GM21723 (cell line): ENCODE measurements around the gene ELOF1.
A peak's percentile ranks its signal among the peaks of the same experiment; 100 is the strongest.
"Not testable (repeated sequence)": the region's sequence is repeated elsewhere in the genome, so short reads cannot be mapped to it uniquely, and the experiment has no call there.

Experiments
- ATAC-seq: cut with Tn5 transposase; IDR thresholded peaks from one replicate; pipeline ENCODE4 v1.9.1; 2021; ENCODE audit warnings: mild to moderate bottlenecking, moderate library complexity; ENCODE audit not compliant: unreplicated experiment

Gene ELOF1

DNA sequence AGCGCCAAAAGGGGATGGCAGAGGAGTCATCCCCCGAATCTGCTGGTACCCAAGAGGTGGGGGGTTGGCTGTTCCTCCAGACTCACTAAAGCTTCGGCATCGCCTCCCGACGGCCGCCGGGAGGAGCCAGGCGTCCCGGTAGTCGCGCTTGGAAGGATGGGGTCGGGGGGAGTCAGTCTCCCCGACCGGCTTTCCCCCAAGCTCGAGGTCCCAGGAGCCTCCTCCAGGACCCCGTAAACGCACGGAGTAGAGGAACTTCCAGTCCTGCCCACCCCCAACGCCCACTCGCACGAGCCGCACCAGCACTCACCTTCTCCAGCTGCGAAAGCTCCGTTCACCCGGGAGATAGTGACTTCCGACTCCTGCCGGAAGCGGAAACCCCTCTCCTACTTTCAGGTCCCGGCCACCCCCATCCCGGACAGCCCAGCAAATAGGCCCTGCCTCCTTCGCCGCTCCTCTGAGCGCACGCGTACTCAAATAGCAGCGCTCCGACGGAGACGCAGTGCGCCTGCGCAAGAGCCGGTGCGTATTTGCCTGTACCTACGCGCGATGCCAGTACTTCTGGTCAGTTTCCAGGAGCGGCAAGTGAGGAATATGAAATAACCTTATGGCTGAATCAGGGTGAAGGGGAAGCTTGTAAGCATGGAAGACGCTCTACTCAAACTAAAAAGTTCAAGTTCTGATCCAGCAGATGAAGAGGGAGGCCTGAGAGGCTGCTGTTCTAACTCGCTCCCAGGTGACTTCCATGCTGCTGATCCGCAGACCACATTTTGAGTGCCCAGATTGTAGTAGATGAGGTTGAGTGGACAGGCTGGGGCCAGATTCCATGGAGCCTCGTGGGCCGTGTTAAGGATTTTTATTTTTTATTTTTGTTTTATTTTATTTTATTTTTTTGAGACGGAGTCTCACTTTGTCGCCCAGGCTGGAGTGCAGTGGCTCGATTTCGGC lies at the start of gene ELOF1:
TSS of gene ELOF1 (minus strand) at position 350 of the 948 bp plus-strand sequence. CDS start 4,883 bp downstream, outside the sequence.
- peak; percentile 68 for ATAC-seq

DNA sequence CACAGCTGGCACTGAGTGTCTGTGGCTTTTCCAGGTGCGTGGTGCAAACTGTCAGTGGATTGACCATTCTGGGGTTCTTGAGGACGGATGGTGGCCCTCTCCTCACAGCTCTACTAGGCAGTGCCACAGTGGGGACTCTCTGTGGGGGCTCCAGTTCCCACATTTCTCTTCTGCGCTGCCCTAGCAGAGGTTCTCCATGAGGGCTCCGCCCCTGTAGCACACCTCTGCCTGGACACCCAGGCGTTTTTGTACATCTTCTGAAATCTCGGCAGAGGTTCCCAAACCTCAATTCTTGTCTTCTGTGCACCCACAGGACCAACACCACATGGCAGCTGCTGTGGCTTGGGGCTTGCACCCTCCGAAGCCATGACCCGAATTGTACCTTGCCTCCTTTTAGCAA lies 47.5 kb upstream of the ELOF1 start:
- ATAC-seq = no peak

DNA sequence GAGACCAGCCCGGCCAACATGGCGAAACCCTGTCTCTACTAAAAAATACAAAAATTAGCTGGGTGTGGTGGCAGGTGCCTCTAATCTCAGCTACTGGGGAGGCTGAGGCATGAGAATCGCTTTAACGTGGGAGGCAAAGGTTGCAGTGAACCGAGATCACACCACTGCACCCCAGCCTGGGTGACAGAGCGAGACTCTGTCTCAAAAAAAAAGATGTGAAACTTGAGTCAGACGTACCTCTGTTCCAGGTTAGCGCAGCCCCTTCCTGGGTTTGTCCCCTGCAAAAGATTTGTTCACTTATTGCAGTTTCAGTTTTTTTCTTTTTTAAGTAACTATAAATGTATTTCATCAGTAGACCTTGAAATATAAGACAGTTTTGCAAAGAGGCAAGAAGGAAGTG lies 40.7 kb upstream of the ELOF1 start:
- ATAC-seq = not testable (repeated sequence)

DNA sequence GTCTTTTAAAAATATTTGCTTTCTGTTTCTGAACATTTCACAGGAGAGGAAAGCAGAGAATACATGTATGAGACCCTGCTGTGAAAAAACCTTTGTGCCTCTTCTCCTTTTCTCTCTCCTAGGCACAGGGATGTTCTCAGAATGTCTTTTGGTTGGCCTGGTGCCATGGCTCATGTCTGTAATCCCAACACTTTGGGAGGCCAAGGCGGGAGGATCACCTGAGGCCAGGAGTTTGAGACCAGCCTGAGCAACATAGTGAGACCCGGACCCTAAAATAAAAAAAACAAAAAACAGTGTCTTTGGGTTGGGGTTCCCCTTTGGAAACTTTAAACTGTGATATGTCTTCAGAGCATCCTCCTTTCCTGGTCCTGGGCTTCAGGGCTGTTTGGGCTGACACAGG lies 39.7 kb upstream of the ELOF1 start:
- ATAC-seq = no peak

DNA sequence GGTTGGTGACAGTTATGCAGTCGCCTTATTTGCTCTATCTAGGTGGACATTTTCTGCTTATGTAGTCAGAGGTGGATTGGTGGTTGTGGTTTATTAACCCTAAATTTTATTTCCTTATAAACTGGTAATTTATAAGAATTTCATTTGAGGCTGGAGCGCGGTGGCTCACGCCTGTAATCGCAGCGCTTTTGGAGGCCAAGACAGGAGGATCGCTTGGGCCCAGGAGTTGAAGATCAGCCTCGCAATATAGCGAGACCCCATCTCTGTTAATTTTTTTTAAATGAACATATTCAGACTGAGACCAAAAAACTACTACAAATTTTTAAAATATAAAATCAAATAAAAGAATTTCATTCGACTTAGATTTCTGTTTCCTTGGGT lies 39.1 kb upstream of the ELOF1 start:
- no peak for ATAC-seq

DNA sequence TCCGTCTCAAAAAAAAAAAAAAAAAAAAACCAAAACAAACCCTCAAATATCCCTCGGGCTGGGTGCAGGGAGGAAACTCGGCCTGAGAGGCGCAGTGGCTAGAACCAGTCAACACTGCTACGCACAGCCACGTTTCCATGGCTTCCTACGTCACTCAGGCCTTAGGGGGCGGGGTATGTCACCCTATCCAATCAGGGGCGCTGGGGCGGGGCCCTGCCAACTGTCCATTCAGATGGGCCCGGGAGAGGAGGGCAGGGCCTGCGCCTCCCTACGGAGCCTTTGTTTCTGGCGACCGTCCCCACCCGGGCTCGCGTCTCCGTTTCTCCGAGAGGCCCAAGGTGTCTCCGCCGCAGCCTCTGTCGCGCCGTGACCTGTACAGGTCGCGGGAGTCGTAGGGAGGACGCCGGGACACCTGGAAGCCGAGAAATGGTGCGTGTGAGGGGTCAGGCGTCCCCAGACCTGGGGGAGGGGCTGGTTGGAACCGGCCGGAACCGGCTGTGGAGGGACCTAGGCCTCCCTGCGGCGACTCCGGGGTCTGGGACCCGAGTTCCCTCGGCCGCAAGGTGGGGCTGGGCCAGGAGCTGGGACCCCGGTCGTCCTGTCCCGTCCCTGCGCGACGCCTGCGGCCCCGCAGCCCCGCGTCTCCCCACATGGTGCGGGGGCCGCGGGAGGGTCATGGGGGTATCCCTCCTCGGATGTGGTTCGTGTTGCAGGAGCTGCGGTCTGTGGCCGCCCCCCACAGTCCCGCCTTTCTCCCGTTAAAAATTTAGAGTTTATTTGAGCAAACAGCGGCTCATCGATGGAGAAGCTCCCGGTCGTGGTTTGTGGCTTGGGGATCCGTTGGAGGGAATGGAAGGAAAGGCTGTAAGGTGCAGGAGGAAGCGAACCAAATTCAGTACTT lies 38.4 kb upstream of the ELOF1 start, which contains the start of gene ZNF627:
TSS of gene ZNF627 (plus strand) at position 282 of the 901 bp plus-strand sequence. CDS start at position 427, 145 bp downstream.
- ATAC-seq = peak; percentile 96

DNA sequence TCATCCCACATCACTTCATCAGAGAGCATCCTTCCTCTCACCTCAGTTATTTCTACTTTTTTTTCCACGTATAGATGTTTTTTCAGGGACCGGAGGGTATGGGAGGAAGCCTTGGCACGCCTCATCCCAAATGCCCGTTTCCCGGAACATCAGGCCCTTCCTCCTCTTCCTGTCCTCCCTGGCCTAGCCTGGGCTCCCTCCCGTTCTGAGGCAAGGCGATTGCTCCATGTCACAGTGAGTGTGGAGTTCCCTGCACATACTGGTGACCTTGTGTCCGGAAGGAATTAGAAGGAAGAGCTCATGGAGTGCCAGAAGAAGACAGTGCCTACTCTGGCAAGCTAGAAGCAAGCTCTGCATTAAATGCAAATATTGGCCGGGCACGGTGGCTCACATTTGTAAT lies 37.1 kb upstream of the ELOF1 start:
- no peak for ATAC-seq

DNA sequence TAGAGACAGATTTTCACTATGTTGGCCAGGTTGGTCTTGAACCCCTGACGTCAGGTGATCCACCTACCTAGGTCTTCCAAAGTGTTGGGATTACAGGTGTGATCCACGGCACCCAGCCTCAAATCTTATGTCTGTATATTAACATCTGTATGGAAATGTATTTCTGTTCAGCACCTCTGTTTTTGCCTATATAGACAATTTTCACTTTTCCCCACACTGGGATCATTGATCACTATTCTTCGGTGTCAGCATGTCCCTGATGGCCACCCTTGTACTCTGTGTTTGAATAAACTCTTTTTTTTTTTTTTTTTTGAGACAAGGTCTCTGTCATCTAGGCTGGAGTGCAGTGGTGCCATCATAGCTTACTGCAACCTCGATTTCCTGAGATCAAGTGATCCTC lies 35.1 kb upstream of the ELOF1 start:
- ATAC-seq = no peak

DNA sequence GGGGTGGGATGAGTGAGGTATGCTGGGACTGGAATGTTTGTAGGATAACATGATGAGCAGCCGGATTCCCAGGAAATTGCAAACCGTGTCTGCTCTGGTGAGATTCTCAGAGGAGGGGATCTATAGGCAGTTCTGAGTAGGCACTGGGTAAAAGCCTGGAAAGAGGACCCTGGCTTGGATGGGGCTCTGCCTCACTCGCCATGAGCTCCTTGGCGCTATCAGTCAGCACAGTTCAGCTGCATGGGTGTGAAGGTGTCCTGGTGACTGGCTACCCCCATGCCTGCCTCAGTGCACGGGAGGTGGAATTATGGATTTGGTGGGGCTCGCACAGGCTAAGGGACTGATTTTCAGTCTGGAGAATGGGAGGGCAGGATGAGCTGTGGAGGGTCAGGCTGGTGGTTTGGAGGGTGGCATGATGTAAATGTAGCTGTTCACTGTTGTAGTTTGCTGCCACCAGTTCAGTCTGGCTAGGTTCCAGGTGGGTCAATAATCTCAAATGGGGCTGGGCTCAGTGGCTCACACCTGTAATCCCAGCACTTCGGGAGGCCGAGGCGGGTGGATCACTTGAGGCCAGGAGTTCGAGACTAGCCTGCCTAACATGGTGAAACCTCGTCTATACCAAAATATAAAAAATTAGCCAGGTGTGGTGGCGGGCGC lies 29.1 kb upstream of the ELOF1 start:
- no peak for ATAC-seq

DNA sequence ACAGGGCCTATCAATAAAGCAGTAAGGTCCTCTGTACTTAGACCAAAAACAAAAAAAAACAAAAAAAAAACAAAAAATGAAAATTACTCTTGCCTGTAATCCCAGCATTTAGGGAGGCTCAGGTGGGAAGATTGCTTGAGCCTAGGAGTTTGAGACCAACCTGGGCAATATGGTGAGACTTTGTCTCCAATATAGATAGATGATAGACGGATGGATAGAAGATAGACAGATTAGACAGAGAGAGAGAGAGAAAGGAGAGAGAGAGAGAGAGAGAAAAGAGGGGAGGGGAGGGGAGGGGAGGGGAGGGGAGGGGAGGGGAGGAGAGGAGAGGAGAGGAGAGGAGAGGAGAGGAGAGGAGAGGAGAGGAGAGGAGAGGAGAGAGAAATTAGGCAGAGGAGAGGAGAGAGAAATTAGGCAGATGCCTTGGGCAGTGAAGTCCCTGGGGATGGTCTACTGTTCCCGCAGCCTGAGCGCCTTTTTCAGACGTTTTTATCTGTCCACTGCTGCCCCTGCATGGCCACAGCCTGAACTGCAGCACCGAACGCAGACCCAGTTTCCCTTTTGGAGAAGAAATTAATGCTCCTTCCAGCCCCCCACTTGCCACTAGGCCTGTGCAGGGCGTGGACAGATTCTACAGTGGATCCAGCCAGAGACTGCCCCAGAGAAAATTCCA lies 28.4 kb upstream of the ELOF1 start:
- no peak for ATAC-seq

DNA sequence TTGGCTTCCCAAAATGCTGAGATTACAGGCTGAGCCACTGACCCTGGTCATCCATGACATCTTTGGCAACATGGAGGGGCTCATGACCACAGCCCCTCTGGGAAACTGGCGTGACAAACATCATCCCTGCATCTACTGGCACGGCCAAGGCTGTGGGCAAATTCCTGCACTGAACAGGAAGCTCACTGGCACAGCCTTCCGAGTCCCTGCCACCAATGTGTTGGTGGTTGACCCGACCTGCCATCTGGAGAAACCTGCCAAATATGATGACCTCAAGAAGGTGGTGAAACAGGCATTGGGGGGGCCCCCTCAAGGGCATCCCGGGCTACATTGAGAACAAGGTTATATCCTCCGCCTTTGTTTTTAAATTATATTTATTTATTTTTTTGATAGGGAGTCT lies 27.3 kb upstream of the ELOF1 start:
- ATAC-seq = no peak

DNA sequence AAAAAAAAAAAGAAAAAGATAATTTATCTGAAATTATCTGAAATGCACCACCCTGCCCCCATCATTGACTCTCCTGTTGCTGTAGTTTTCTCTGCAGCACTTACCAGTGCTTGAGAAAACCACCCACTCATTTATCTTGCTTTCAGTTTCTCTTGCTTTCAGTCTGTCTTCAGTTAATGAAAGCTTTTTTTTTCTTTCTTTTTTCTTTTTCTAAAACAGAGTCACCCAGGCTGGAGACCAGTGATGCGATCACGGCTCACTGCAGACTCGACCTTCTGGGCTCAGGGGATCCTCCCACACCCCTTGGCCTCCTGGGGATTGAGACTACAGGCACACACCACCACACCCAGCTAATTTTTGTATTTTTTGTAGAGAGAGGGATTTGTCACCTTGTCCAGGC lies 22.7 kb upstream of the ELOF1 start:
- ATAC-seq = peak; percentile 69

DNA sequence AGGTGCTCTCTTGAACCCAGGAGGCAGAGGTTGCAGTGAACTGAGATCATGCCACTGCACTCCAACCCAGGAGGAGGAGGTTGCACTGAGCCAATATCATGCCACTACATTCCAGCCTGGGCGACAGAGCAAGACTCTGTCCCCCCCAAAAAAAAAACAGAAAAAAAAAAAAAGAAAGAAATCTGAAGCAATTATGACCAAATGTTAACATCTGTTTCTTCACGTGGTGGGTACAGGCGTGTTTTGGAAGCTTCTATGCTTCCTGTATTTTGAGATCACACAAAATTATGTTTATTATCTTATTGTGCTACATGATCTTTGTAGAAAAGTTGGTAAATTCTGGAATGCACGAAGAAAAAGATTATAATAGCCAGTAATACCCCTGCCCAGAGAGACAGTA lies 21.1 kb upstream of the ELOF1 start:
- no peak for ATAC-seq

DNA sequence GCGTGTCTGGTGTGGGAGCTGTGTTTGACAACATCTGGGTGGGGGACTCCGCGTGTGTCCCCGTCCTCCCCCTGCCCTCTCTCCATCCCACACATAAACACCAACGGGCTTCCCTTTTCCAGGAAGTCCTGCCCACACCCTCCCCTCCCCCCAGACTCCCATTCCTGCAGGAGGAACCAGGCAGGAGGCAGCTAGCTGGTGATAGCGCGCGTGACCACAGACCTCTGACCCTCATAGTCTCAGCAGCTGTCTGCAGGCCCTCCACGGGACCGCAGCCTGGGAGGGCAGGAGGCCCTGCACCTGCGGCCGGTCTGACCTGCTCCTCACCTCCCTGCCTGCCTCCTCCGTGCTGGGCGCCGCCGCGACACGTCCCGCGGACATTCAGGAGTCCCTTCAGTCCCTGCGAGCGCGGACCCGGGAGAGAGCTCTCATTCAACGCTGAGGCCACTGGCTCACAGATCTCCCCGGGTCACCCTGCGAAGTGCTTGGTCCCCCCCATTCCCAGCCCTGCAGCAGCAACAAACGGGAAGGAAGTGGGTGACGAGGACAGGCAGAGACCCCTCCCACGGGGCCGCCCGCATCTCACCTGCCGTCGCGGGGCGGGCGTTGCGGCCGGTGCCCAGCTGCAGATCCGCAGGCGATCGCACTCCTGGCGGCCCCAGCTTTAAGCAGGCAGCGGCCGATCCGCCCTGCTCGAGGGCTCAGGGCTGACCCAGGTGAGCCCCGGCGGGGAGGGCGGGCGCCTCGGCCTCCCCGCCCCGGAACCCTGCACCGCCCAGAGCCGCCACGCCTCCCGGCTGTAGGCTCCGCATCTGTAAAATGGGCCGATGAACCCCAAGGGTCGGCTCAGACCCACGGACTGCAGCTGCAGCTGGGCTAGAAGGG lies 19.5 kb upstream of the ELOF1 start:
- no peak for ATAC-seq

DNA sequence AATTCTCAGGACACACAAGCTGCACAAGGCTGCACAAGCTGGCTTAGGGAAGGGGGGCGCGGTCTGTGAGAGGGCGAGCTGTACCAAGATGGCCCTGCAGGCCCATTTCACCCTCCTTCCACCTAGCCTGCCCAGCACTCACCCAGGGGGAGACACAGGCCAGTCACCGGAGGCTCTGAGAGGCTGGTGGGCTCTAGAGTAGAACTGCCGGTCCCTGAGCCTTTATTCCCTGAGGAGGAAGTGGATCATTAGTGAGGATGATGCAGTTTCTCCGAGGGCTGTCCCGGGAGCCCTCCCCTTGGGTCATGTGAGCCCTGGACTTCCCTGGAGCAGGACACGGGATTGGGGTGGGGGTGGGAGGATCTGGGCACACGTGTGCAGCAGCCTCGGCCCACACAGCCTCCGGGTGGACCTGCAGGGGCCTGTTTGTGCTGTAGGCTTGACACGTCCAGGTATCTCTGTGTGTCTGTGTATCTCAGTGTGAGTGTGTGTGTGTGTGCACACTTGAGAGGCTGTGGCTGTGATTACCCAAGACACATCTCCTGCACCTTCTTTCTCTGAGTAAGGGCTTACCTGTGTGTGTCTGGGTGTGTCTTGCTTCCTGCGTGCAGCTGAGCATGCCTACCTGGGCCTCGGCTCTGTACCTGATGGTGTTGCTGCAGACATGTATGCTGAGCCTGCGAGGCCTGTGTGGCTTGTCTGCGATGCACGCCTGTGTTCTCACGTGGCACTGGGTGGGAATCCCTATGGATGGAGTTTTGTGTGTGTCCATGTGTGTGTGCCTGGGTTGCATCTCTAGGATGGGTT lies 18.6 kb upstream of the ELOF1 start, which contains the start of gene ACP5:
TSS of gene ACP5 (minus strand) at position 195 of the 807 bp plus-strand sequence. CDS start 328 bp downstream, outside the sequence.
- ATAC-seq = no peak

DNA sequence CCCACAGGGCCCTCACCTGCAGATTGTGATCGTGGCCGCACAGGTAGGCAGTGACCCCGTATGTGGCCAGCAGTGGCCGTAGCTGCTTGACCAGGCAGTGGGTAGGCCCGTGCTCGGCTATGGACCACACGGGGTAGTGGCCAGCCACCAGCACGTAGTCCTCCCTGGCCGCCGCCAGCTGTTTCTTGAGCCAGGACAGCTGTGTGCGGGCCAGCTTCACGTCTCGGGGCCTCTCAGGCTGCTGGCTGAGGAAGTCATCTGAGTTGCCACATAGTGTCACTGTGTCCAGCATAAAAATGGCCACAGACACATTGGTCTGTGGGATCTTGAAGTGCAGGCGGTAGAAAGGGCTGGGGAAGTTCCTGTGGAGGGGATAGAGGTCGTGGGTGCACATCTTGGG lies 17.2 kb upstream of the ELOF1 start:
- no peak for ATAC-seq

DNA sequence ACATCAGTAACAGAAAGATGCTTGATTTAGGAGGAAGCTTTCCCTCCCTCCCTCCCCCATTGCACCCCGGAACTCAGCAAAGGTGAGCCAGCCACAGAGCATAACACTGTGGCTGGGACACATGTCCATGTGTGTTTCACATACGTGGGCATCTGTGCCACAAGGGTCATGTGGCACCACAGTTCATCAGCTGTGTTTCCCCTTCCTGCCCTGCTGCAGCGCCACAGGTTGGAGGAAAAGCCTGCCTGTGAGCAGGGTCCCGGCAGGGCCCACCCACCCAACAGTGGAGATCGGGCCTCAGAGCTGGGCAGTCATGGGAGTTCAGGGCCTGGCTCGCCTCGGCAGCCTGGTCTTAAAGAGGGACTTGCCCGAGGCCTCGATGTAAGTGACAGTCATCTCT lies 15.7 kb upstream of the ELOF1 start:
- no peak for ATAC-seq

DNA sequence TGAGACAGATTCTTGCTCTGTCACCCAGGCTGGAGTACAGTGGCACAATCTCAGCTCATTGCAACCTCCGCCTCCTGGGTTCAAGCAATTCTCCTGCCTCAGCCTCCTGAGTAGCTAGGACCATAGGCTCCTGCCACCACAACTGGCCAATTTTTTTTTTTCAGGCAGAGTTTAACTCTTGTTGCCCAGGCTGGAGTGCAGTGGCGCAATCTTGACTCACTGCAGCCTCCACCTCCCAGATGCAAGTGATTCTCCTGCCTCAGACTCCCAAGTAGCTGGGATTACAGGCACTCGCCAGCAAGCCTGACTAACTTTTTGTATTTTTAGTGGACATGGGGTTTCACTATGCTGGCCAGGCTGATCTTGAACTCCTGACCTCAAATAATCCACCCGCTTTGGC lies 14.7 kb upstream of the ELOF1 start:
- ATAC-seq = not testable (repeated sequence)

DNA sequence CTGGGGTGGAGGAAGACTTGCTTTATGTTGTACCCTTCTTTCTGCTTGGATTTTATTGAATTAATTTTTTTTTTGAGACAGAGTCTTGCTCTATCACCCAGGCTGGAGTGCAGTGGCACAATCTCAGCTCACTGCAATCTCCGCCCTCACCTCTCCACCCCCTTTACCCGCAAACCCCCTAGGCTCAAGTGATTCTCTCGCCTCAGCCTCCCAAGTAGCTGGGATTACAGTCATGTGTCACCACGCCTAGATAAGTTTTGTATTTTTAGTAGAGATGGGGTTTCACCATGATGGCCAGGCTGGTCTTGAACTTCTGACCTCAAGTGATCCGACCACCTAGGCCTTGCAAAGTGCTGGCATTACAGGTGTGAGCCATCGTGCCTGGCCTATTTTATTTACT lies 14.3 kb upstream of the ELOF1 start:
- not testable (repeated sequence) for ATAC-seq
